GM12873 (cell line): Measurements from ENCODE around the gene DLAT.

ENCODE experiments used
- TF ChIP-seq, protein P1 (sequence below): IDR thresholded peaks from 2 replicates; pipeline ENCODE4 v1.5.1; 2012; ENCODE audit warnings: low read depth, mild to moderate bottlenecking, moderate library complexity, low read length, control low read depth; ENCODE audit not compliant: insufficient read depth; ENCODE audit errors: missing control alignments

Gene DLAT

GRCh38 chr11:112044961-112045360, 19.8 kb downstream of the DLAT start:
- TF ChIP-seq, protein P1, sequence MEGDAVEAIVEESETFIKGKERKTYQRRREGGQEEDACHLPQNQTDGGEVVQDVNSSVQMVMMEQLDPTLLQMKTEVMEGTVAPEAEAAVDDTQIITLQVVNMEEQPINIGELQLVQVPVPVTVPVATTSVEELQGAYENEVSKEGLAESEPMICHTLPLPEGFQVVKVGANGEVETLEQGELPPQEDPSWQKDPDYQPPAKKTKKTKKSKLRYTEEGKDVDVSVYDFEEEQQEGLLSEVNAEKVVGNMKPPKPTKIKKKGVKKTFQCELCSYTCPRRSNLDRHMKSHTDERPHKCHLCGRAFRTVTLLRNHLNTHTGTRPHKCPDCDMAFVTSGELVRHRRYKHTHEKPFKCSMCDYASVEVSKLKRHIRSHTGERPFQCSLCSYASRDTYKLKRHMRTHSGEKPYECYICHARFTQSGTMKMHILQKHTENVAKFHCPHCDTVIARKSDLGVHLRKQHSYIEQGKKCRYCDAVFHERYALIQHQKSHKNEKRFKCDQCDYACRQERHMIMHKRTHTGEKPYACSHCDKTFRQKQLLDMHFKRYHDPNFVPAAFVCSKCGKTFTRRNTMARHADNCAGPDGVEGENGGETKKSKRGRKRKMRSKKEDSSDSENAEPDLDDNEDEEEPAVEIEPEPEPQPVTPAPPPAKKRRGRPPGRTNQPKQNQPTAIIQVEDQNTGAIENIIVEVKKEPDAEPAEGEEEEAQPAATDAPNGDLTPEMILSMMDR = no peak

DNA sequence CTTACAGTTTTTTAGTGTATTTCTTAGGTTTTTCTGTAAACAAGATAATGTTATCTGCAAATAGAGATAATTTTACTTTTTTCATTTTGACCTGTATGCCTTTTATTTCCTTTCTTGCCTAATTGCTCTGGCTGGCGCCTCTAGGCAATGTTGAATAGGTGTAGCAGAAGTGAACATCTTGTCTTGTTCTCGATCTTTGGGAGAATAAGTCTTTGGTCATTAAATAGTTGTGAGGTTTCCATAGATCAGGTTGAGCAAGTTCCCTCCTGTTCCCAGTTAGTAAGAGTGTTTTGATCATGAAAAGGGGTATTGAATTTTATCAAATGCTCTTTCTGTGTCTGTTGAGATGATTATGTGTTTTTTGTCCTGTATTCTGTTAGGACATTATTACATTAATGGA, 24.6 kb downstream of the DLAT start:
- TF ChIP-seq, protein P1 = no peak

GRCh38 chr11:112050721-112051120, 25.5 kb downstream of the DLAT start:
- TF ChIP-seq, protein P1 = no peak

DNA sequence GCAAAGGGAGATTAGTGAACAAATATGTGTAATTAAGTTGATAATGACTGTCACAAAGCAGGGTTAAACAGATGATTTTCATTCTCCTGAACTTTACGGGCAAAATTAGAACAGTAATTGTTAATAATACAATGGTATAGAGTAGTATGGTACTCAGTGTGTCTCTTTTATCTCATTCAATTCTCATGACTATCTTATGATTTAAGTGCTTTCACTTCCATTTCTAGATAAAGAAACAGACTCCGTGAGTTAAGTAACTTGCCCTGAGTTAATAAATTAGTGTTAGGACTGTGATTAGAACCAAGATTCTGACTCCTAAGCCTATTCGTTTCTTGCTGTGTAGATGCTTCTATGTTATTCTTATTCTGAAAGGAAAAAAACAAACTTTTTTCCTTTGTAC, 26.6 kb downstream of the DLAT start:
- TF ChIP-seq, protein P1 = no peak

- TF ChIP-seq, protein P1 = no peak
These were observed 32.0 kb downstream of the DLAT start for GRCh38 chr11:112057170-112057569.

- TF ChIP-seq, protein P1 = no peak
These were observed 32.9 kb downstream of the DLAT start for GRCh38 chr11:112058103-112058502.

DNA sequence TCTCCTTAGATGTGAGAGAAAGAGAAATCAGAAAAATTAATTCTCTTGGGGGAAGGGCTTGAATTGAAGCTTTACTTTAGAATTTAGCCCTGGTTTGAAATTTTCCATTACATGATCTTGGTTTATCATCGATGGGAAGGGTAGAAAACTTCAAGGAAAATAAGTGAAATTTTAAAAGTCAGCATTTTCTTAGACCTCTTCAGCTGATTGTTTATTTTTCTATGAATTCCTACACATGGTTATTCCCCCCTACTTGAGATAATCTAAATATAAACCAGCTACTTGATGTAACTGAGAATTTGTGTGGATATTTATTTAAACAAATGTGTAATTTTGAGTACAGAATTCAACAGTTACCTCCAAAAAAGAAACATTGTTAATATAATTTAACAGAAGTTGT, 37.7 kb downstream of the DLAT start:
- TF ChIP-seq, protein P1 = no peak
